GM18870 (cell line): ENCODE data around the gene DBNDD2.
A peak's percentile ranks its signal among the peaks of the same experiment; 100 is the strongest.

ENCODE experiments used
- ATAC-seq: cut with Tn5 transposase; IDR thresholded peaks from one replicate; pipeline ENCODE4 v1.9.1; 2021; ENCODE audit warnings: moderate library complexity; ENCODE audit not compliant: unreplicated experiment

DBNDD2 gene, protein sequence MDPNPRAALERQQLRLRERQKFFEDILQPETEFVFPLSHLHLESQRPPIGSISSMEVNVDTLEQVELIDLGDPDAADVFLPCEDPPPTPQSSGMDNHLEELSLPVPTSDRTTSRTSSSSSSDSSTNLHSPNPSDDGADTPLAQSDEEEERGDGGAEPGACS

DNA sequence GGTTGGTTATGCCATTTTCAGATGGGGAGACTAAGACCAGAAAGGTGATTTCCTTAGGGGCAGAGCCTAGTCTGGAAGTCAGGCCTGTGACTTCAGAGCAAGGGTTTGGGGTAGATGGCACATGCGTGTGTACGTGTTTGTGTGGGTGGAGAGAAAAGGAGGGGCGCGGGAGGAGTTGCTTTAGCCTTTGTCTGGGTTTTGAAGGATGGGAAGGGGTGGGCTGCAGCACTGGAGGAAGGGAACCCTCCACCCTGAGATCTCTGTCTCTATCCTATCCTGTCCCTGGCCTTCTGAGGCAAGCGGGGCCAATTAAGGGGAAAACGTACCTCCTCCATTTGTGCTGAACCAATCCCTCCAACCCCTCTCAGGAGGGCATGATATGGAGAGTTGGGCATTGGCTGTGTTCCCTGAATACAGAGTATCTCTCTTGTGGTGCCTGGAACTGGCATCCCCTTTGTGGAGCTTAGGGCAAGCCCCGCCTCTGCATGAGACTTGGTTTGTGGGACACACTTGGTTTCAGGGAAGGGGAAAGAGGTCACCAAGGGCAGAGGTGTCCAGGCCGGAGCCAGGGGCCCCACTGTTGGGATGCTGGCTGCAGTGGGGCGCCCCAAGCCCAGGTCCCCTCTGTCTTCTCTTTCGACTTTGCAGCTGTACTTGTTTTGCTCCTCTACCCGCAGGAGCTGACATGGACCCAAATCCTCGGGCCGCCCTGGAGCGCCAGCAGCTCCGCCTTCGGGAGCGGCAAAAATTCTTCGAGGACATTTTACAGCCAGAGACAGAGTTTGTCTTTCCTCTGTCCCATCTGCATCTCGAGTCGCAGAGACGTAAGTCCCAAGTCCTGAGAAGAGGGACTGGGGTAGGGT lies at the start of gene DBNDD2:
Gene DBNDD2, plus strand, starts transcription at position 507 of the 863 bp plus-strand sequence. Its CDS starts 179 bp downstream, at position 686.
- ATAC-seq = no peak

GRCh38 chr20:45359069-45359405 lies 49.1 kb upstream of the DBNDD2 start:
- no peak for ATAC-seq

GRCh38 chr20:45359406-45360148 lies 48.5 kb upstream of the DBNDD2 start:
- ATAC-seq = no peak

DNA sequence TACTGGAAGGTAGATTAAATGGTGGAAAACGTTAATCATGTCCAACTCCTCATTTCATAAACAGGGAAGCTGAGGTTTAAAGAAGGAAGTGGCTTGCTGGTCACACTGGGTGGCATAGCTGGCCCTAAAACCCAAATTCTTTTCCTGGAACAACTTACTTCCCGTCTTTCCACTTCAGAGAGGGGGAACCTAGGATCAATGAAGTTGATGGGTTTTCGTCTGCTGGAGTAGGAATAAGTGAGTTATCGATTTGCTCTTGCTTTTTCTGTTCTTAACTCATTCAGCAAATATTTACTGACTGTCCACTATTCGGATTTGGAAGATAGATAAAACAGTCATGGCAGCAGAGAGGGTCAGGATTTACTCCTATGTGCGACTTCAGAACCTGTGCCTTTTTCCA lies 46.3 kb upstream of the DBNDD2 start:
- no peak for ATAC-seq

DNA sequence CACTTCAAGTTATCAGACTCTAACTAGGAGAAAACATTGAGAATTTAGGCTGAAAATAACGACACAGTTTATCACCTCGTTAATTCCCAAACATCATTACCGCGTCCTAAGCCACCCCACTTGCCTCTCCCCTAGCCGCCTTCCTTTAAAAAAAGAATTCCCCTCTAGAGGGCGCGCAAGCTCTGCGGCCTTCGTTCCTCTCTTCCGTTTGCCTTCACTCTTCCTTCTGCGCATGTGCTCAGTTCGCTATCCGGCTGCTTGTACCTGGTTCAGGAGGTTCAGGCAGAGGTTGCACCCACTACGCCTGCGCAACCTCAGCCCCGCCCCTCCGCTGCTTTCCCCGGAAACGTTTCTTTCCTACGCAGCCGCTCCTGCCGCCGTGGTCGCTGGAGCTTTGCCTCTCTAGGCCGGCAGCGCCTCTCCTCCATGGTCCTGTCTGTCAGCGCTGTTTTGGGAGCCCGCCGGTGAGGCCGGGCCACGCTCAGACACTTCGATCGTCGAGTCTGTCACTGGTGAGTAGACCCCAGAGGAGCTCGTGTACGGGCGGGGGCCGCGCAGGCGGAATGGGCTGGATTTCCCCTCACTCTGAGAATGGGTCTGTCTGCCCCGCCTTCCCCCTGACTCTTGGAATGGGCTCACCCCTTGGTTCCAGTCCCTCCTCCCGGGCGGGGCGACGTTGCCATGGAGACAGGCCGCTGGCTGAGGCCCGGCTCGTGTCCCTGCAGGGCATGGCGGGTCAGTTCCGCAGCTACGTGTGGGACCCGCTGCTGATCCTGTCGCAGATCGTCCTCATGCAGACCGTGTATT lies 45.1 kb upstream of the DBNDD2 start, which contains the start of gene SYS1:
Gene SYS1, plus strand, starts transcription at position 353 of the 807 bp plus-strand sequence. Its CDS starts 376 bp downstream, at position 729.
- ATAC-seq = peak; percentile 83

- no peak for ATAC-seq
Observed at GRCh38 chr20:45363611-45364492, 44.2 kb upstream of the DBNDD2 start.

DNA sequence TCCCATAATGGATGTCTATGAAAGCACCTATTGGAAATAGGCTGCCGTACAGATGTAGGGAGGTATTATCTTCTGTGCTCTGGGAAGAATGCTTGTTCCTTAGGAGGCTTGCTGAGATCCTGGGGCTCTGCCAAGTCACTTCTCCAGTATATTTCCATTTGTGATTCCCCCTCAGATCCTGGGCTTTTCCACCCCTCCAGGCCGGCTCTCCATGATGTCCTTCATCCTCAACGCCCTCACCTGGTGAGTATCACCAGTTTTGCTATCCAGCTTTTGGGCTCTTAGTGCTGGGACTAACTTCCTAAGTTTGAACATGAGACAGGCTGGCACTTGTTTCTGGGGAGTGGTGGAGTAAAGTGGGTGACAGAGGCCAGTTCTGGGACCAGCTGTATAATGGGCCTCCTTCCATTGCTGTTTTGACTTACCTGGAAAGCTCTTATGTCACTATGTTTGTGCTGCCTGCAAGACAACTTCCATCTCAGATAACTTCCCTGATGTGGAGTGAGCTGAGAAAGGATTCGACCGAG lies 42.6 kb upstream of the DBNDD2 start:
- ATAC-seq = no peak

DNA sequence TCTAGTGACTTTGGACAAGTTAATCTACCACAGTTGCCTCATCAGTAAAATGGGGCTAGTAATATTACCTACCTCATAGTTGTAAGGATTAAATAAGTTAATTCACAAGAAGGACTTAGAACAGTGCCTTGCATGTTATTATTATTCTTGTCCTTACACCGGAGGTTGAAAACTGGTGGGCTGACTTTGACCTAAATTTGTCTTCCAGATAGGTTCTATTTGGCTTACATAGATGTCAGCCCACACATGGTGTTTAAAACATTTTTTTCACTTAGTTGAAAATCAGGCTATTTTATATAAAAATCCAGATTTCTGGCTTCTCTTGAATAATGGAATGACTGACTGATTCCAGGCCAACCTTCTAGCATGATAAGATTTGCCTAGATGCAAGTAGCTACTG lies 41.9 kb upstream of the DBNDD2 start:
- ATAC-seq = no peak

GRCh38 chr20:45366631-45367030 lies 41.5 kb upstream of the DBNDD2 start:
- ATAC-seq = no peak

- no peak for ATAC-seq
Observed at GRCh38 chr20:45367126-45367525, 41.0 kb upstream of the DBNDD2 start.

DNA sequence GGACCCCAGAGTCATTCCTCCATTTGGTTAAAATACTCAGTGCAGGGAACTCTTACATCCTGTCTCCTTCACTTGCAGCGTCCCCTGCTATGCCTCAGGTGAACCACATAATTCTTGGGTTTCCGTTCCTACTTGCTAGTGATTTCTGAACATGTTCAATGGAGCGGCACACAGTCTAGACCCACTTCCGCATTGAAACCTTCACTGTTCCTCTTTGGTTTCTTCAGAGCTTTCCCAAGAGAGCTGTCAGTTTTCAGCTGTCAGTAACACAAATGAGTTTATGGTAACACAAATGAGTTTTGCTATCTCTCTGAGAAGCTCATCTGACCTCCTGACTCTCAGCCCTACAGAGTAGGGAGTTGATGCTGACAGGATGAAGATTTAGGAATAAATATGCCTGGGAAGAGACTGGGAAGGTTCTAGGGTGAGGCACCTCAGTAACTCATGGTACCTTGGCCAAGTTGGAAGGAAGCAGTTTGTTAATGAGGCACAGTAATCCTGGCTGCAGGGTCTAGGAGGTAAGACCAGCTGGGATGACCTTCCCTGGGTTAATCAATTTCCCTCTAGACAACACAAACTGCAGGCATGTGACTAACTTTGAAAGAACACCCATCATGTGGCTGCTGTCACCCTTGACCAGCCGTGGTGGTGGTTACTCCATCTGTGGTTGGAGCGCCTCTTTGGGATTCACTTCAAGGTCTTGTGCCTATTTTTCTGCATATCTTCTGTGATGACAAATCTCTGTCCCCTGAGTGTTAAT lies 39.7 kb upstream of the DBNDD2 start:
- peak; percentile 80 for ATAC-seq

DNA sequence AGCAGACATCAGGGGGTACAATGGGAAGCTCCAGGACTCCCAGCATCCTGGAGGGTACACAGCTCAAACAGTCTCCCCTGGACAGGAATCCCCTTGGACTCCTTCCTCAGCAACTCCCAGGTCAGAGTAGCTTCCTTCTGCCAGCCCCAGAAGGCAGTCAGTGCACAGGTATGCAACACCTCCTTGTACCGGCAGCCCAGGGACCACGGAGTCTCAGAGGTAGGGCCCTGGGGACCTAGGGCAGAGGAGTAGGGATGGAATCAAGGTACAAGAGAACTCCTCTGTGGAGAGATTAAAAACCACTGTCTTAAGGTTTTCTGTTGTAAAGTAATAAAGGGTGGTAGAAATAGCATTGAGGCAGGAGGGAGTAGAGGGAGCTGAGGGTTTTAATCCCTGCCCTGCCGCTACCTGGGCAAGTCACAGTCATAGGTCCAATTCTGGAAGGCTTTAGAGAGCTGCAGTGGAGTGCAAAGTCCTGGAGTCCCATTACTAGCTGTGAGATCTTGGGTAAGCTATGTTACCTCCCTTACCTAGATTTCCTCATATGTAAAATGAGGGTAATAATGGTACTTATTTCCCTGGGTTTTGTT lies 37.4 kb upstream of the DBNDD2 start:
- ATAC-seq = no peak

DNA sequence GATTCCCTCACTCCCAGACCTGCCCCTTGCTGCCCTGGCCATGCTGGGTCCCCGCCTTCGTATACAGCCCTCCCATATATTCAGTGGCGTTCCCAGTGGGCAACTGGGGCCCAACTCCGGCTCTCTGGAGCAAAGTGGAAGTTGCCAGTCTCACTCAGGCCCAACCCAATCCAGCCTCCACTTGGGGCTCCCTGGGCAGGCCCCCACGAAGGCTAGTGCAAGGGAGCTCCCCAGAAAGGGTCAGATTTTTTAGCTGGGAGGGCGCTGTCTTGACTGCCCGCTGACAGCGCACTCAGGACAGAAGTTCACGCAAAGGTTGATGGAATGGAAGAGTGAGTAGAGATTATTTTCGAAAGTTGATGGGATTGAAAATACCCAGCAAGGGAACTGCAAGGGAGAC lies 35.8 kb upstream of the DBNDD2 start:
- ATAC-seq = no peak

GRCh38 chr20:45372646-45373352 lies 35.3 kb upstream of the DBNDD2 start:
- ATAC-seq = no peak

DNA sequence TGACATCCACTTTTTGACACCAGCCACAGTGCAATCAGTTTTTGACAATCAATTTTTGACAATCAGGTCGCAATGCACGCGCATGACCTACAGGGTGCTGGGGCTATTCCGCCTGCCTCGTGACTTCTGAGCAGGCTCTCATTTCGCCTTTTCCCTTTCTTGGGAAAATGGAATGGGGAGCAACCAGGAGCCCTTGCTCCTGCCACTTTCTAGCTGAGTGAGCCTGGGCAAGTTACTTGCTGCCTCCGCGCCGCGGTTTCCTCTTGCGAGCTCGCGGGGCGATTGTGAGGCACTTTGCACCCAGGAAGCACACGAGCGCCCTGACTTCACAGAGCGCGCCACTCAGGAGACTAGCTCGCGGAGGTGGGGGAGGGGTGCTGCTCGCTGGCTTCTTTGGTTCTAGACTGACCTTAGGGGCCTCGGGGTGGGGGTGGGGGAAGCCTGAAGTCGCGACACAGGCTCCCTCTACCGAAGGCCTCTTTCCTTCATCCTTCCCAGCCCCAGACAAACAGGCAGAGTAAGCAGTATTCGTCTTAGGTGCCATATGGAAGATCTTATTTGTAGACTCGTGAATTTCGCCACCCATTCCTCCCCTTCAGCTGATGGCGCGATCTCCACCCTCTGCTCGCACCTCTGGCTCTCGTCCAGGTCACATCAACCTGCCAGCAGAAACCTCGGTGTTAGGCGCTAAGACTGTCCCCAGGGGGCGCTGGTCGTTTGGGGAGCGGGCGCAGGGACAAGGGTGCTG lies 34.6 kb upstream of the DBNDD2 start:
- ATAC-seq = no peak

GRCh38 chr20:45374101-45374467 lies 34.0 kb upstream of the DBNDD2 start:
- ATAC-seq = no peak

GRCh38 chr20:45374966-45375365 lies 33.1 kb upstream of the DBNDD2 start:
- no peak for ATAC-seq
